ENCODE results near the gene KCNQ1.

Gene KCNQ1

DNA sequence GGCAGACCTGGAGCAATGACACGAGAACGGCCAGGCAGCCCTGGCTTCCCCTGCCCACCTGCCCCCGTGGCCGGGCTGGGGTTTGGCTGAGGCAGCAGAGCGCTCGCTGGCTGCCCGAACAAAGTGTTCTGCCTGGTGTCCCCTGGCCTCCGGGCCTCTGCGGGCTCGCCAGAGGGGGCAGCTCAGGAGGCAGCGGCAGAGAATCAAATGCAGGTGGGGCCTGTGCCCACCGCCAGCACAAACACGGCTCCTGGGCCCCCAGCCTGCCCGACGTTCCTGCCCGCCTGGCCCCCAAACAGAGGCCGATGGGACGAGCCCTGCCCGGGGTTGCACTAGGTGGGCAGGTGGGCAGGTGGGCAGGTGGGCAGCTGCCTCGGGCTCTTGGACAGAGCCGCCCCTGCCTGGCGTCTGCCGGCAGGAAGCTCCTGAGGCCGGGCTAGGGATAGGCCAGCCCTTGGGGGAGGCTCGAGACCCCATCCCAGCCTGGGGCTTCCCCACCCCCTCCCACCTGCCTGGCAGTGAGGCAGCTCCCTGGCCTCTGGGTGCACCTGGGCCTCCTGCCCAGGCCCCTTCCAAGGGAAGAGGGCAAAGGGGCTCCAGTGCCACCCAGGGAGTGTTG, 394.0 kb downstream of the KCNQ1 start:
- DNase-seq (ENCODE audit: low spot score) = no peak

DNA sequence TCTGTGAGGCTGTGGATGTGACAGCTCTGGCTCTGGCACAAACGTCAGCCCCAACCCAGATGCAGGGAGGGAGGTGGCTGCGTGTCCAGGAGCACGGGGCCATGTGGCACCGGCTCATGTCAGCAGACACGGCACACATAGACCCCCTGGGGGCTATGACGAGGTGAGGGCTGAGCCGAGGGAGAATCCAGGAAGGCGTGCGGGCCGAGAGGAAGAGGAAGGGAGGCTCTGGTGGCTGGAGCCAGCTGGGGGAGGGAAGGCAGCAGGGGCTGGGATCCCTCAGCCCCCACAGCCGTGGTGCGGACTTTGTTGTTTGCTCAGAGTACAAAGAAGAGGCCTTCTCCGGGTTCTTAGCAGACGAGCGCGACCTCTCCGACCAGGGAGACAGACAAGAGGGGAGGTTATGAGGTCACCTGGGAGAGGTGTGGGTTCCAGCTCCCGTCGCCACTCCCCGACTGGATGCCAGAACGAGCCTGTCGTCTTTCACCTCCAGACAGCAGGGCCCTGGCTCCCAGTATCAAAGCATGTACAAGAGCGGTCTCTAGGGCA, 394.7 kb downstream of the KCNQ1 start:
- no peak for DNase-seq (ENCODE audit: low spot score)

DNA sequence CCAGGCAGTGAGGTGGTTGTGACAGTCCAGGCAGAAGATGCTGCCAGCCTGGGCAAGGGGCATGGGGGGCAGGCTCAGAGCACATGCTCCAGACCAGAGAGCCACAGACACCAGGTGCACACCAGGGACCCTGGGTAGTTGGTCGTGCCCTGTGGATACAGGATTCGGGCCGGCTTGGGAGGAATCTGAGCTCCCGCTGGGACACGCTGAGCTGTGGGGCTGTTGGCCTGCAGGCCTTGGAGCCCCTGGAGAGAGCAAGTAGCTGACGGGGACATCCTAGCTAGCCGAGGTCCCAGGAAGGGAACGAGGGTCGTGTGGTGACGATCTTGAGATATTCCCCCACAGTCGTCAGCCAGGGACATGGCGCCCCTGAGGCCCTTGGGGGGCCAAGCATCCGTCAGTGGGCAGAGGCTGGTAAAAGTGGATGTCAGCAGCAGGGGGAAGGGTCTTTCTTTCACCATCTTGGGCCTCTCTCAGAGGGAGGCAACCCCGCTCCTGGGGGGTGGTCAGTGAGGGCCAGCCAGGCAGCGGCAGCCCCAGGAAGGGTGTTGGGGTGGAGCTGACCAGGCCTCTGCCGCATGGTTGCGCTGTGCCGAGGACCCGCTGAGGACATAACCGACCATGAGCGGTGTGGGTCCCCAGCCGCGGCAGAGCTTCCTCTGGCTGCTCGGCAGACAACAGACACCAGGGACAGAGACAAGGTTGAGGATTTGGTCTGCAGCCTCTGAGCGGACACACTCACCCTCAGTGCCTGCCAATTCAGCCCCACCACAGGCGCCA, 396.8 kb downstream of the KCNQ1 start:
- no peak for DNase-seq (ENCODE audit: low spot score)

DNA sequence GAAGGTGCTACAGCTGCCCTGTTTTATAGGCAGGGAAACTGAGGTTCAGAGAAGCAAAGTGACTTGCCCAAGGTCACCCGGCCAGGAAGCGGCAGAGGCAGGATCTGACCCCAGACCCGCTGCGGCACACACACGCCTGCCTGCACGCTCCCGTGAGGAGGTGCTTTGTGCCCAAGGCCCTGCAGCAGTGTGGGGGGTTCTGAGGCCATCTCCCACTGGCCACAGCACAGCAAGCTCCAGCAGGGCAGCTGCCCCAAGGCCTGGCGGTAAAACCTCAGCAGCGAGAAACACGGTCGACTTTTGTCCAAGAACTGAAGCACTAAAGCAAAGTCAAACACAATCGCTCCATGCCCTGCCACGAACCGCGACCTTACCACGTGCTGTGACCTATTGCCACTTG, 398.1 kb downstream of the KCNQ1 start:
- no peak for DNase-seq (ENCODE audit: low spot score)

DNA sequence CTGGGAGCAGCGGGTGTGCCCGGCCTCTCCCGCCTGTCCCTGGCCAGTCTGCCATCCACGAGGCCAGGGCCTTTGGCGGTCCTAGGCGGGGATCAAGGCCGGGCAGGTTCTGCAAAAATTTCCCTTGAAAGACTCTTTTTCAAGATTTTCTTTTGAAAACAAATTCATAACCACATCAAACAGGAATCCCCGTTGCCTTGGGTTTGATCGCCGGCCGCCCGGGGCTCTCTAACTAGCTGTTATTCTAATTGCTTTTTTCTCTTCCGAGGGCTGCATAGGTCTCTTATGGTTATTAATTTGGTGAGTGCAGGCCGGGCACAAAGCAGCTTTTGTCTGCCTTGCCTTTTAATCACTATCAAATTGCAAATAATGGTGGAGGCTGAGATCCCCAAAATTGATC, 398.7 kb downstream of the KCNQ1 start:
- no peak for DNase-seq (ENCODE audit: low spot score)

DNA sequence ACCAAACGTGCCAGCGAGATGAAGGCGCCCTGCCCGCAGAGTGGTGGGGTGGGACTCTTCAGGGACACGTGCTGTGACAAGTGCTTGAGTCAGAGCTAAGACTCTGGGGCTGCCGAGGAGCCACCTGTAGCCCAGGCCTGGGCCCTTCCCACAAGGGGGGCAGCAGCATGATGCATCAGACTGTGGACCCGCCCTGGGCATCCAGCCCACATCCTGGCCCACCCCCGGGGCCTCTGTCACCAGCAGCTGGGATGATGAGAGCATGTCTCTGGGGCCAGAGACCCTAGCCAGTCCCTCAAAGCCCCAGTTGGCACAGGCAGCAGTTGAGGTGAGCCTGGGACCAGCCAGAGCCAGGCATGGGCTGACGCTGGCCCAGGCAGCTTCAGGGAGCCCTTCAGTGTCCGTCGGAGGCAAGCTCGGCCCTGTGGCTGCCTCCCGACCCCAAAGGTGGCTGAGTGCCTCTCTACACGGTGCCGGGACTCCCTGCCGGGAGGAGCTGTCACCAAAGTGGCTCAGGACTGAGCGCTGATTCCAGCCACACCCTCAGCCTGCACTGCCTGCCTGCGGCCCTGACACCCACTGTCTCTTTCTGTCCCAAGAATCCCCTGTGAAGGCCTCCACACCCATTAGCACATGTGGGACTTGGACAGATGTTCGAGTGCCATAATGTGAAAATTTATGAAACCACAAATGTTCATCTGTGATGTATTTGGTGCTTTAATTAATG, 399.5 kb downstream of the KCNQ1 start:
- DNase-seq (ENCODE audit: low spot score) = no peak

DNA sequence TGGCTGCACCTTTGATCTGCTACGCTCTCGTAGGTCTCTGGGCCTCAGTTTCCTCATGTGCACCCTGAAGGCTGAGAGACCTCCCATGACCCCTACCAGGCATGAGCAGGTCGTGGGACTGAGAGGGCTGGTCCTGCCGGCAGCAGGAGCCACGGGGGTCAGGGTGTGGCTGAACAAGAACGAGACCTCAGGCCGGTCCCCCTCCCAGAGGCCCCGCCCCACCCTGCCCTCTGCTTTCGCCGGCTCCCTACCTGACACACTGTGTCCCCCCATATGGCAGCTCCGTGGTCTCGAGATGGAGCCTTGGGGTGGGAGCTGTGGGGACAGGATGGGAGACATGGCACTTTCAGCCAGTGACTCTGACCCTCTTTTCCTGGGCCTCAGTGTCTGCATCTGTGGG, 400.2 kb downstream of the KCNQ1 start:
- no peak for DNase-seq (ENCODE audit: low spot score)

DNA sequence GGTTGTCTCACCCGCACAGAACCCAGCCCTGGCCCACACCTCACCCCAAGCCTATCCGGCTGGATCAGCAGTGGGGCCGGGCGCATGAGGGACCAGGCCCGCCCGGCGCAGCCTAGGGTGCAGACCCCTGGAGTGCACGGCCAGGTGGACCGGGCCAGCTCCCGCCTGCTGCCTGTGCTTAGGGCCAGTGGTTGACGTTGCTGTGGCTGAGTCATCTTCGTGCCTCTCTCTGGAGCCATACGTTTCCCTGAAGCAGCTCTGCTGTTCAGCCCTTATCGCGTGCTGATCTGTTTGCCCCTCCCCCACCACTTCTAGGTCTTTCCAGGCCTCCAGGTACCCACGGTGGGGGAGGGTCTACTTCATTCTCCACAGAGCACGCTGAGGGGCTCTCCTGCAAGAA, 401.2 kb downstream of the KCNQ1 start:
- DNase-seq (ENCODE audit: low spot score) = no peak

DNA sequence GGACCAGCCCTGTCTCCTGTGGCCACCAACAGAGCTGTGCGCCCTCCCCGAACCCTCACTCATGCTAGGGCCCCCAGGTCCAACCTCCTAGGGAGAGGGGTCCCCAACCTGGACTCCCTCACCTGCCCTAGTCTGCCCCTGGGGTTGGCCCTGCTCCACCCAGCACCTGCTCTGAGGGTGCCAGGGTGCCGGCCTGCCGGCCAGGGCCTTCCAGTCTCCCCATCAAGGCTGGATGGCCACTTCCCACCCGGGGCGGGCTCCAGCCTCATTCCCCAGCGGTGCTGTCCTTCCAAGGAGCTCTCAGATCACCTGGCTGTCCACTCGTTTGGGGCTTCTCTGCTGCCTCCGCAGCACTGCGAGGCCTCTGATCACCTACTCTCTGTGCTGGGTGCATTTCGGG, 401.7 kb downstream of the KCNQ1 start:
- DNase-seq (ENCODE audit: low spot score) = no peak

DNA sequence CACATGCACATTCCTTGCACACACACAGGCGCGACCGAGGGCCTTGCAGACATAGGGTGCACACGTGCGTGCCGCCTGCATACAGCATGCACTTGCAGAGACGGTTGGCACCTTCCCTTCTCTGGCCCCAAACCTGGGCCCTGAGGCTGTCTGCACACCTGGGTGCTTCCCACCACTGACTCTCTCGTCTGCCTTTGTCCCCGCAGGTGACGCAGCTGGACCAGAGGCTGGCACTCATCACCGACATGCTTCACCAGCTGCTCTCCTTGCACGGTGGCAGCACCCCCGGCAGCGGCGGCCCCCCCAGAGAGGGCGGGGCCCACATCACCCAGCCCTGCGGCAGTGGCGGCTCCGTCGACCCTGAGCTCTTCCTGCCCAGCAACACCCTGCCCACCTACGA, 402.8 kb downstream of the KCNQ1 start:
- DNase-seq (ENCODE audit: low spot score) = no peak

DNA sequence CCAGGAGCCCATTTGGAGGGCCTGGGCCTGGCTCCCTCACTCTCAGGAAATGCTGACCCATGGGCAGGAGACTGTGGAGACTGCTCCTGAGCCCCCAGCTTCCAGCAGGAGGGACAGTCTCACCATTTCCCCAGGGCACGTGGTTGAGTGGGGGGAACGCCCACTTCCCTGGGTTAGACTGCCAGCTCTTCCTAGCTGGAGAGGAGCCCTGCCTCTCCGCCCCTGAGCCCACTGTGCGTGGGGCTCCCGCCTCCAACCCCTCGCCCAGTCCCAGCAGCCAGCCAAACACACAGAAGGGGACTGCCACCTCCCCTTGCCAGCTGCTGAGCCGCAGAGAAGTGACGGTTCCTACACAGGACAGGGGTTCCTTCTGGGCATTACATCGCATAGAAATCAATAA, 403.7 kb downstream of the KCNQ1 start:
- no peak for DNase-seq (ENCODE audit: low spot score)

DNA sequence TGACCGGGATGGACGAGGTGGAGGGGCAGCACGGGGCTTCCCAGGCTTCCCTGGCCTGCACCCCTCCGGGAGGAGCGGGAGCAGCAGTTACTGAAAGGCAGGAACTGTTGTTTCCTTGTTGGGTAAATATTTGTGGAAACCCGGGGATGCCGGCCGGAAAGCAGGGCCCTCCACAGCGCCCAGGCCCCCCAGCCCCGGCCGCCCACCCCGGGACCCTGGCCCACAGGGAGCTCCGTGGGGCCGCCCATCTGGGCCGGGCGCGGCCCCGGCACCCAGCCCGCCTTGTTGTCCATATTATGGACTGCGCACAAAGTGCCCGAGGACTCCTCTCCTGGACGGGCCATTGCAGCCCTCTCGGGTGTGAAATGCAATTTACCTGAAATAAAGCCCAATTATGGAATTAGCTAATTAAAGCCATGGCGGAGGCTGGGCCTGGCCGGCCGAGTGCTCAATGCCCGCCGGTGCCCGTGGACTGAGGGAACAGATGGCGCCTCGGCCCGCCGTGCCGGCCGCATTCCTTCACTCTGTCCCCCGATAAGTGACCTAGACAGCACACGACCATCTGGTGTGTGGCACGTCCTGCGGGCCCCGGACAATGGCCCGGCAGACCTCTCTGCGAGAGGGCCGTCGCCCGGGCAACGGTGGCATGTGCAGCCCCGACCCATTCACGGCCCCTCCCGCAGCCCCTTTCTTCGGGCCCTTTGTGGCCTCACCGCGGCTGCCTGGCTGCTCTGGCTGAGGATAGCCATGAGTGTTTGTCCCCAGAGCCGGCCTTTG, 405.4 kb downstream of the KCNQ1 start:
- no peak for DNase-seq (ENCODE audit: low spot score)

DNA sequence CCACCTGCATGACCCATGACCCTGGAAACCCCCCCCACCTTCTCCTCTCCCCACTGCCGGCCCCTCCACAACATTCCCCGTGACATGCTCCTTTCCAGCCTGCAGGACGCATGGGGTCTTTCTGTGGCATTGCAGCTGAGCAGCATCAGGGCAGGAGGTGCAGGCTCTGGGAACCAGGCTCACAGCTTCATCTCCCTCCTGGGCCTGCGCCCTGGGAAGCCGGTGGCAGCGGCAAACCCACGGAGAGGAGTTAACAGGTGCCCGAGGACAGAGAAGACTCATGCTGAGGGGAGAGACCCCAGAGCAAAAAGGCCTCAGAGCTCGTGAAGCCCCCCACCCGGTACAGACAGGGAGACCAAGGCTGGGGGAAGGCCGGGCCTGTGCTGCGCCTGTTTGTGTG, 408.6 kb downstream of the KCNQ1 start:
- no peak for DNase-seq (ENCODE audit: low spot score)

DNA sequence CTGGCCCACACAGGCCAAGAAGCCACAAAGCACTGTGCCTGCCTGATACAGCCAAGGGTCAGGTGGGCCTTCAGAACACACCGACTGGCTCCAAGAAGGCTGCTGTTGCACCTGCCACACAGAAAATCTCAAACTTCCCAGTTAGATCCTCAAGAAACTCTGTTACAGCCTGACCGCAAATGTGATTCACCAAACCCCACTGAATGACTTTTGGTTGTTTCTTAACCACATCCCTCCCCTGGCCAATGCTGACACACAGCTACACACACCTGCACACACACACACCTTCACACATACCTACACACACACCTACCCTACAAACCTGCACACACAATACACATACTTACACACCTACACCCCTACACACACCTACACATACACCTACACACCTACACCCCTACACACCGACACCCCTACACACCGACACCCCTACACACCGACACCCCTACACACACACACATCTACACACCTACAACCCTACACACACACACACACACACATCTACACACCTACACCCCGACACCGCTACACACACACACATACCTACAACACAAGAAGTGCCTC, 409.3 kb downstream of the KCNQ1 start:
- no peak for DNase-seq (ENCODE audit: low spot score)

DNA sequence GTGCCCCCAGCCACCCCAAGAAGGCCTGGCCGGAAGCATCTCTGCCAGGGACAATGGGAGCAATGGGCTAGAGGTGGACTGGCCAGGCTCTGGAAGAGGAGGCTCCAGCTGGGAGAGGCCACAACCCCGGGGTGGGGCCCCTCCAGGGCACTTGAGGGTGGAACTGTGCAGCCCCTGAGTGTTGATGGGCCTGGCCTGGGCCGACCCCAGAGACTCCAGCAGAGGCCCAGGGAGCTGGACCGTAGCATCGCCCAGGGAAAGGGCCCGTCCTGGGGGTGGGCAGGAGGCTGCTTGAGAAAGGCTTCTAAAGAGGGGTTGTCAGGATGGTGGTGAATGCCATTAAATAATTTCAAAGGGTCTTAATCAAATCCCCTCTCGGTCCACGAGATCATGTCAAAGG, 410.4 kb downstream of the KCNQ1 start:
- no peak for DNase-seq (ENCODE audit: low spot score)

DNA sequence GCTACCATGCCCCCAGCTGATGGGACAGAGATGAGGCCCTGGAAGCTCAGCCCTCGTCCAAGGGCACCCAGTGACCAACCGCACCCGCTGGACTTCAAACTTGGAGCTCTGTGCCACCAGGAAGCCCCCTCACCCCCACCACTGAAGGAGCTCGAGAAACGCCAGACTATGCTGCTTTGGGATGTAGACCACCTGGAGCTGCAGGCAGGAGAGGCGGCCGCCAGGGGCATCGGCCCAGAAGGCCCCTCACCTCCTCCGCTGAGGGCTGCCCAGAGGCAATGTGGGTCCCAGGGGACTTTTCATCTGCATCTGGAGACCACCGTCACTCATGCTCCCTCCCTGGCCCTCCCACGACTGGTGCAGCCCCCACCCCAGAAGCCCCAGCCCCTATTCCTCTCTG, 412.5 kb downstream of the KCNQ1 start:
- DNase-seq (ENCODE audit: low spot score) = no peak

DNA sequence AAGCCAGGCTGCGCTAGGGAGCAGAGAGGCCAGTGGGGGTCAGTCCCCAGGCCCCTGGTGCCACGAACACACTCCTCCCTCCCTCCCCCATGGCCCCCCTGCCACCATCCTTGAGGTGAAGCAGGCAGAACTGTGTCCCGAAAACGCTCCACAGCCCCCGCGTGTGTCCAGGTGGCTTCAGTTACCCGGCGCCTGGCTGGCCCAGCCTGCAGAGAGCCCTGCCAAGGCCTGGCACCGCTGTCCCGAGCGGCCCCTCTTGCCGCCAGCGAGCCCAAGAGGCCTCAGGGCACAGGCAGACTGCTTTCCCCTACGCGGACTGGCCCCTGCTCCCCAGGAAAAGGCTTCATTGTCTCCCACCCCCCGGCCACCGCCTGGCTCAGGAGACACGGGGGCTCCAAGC, 413.1 kb downstream of the KCNQ1 start:
- DNase-seq (ENCODE audit: low spot score) = no peak

DNA sequence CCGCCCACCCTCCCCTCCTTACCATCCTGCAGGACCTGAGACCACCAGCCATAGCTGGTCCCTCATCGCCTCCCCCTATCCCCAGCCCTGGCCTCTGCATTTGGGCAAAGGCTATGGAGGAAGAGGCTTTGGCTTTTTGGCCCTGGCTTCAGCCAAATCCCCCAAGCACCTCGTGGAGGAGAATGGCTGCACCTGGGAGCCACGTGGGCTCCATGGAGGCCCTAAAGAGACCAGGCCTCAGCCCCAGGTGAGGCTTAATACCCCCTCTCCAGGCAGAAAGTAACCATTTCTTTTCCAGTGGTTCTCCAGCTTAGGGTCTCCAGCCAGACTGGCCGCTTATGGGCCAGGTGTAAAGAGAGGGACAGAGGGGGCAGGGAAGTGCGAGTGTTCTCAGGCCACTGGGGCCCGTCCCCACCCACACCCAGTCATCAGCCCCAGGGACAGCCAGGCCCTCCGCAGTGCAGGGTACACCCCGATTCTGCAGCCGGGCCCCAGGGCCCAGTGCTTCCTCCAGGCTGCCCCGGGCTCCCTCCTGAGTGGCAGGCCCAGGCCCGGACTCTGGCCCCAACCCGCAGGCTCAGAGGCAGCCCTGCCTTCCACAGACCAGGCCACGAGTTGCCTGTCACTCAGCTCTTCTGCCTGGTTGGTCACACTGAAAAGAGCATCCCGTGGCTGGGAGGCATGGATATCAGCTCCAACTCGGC, 414.3 kb downstream of the KCNQ1 start:
- no peak for DNase-seq (ENCODE audit: low spot score)

DNA sequence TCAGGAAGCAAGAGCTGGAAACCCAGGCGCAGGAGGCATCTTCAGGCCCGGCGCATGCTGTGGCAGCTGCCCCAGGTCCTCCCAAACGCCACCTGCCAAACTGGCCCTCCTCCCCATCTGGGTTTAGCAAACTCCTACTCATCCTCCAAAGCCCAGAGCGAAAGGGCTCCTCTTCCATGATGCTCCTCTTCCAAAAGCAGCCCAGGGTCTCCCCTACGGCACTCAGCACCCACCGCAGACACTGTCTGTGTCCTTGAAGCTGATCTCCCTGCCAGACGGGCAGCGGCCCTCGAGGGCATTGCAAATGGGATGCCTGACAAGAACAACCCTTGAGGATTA, 414.9 kb downstream of the KCNQ1 start:
- no peak for DNase-seq (ENCODE audit: low spot score)

DNA sequence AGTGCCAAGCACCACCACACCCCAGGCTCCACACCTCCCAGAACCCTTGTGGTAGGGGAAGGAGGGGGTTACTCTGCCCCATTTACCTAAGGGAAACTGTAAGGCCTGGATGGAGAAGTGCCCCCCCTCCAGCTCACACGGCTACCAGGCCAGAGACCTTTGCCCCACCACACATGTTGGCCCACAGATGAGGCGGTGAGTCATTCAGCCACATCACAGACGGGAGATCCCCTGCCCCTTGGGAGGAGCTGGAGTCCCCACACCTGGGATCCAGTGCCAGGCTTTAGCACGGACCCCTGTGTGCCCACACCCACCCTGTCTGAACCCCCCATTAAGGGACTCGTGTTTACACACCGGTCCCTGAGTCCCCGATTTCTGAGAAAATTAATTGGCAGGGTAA, 415.8 kb downstream of the KCNQ1 start:
- DNase-seq (ENCODE audit: low spot score) = no peak

Measured in D341Med (cell line).